IMR-90 (cell line): ENCODE results near the gene PCNP. TPM values are rescaled to one million over a fixed set of nuclear protein-coding genes. Genes with fewer than 3 reads are reported as not detected.
"Not testable (repeated sequence)": the region's sequence is repeated elsewhere in the genome, so short reads cannot be mapped to it uniquely, and the experiment has no call there.

Experiments
- ATAC-seq: fragments of 200-7000 bp; cut with Tn5 transposase; 2 replicates; pipeline ENCODE4 v1.9.1; 2020; ENCODE audit warnings: low read depth, mild to moderate bottlenecking, moderate library complexity
- BruUV-seq: library from RNA; stranded (reverse); fragments of 400-500 nt; replicated peaks from 2 replicates; lab custom pipeline; 2021; lab: Mats Ljungman, UMichigan
- CTCF ChIA-PET: fragments of 300-600 bp; formaldehyde crosslinking; extraction: SDS; loops from one replicate; lab custom pipeline; 2021; ENCODE audit warnings: antibody characterized with exemption; lab: Yijun Ruan, JAX
- POLR2A ChIA-PET: fragments of 300-600 bp; sonication (Branson Sonifier 250); formaldehyde crosslinking; loops from one replicate; lab custom pipeline; 2022; ENCODE audit warnings: antibody characterized with exemption; ENCODE audit not compliant: unreplicated experiment; lab: Charles Lee
- DNase-seq: peaks from one replicate; pipeline ENCODE4 v3.0.0; 2013
- H2AFZ ChIP-seq: replicated peaks from 2 replicates; pipeline ENCODE3; 2013; ENCODE audit warnings: low read length, mild to moderate bottlenecking; ENCODE audit not compliant: poor library complexity
- H2AK5ac ChIP-seq: 2 replicates; pipeline ENCODE4 v1.6.1; 2013; ENCODE audit warnings: low read depth, low read length, inconsistent platforms
- H2AK9ac ChIP-seq: replicated peaks from 2 replicates; pipeline ENCODE3; 2013; ENCODE audit warnings: mild to moderate bottlenecking, low read depth, low read length, moderate library complexity; ENCODE audit not compliant: poor library complexity
- H2BK120ac ChIP-seq: 2 replicates; pipeline ENCODE4 v1.6.1; 2013; ENCODE audit warnings: low read depth, low read length, inconsistent platforms
- H2BK15ac ChIP-seq: 3 replicates; pipeline ENCODE4 v1.6.1; 2013; ENCODE audit warnings: low read depth, low read length, inconsistent platforms
- H2BK20ac ChIP-seq: 2 replicates; pipeline ENCODE4 v1.6.1; 2013; ENCODE audit warnings: low read depth, mild to moderate bottlenecking, inconsistent platforms, low read length, moderate library complexity
- H2BK5ac ChIP-seq: 2 replicates; pipeline ENCODE4 v1.6.1; 2013; ENCODE audit warnings: mild to moderate bottlenecking, low read depth, low read length, inconsistent platforms; ENCODE audit not compliant: poor library complexity, severe bottlenecking
- H3K14ac ChIP-seq: replicated peaks from 2 replicates; pipeline ENCODE4 v1.6.1; 2013; ENCODE audit warnings: low read depth, low read length, inconsistent platforms
- H3K18ac ChIP-seq: 2 replicates; pipeline ENCODE4 v1.6.1; 2013; ENCODE audit warnings: low read depth, low read length, control low read depth
- H3K23ac ChIP-seq: 2 replicates; pipeline ENCODE4 v1.6.1; 2013; ENCODE audit warnings: low read depth, low read length, inconsistent platforms
- H3K27ac ChIP-seq: 2 replicates; pipeline ENCODE4 v1.5.1; 2013; ENCODE audit warnings: mild to moderate bottlenecking, control low read depth, low read length; ENCODE audit not compliant: insufficient read depth
- H3K27me3 ChIP-seq: 2 replicates; pipeline ENCODE4 v1.6.1; 2013; ENCODE audit warnings: low read length; ENCODE audit not compliant: control insufficient read depth, insufficient read depth
- H3K36me3 ChIP-seq: 2 replicates; pipeline ENCODE4 v1.6.1; 2013; ENCODE audit warnings: low read length, mixed read lengths; ENCODE audit not compliant: control insufficient read depth, insufficient read depth
- H3K4ac ChIP-seq: 2 replicates; pipeline ENCODE4 v1.6.1; 2013; ENCODE audit warnings: low read depth, low read length, inconsistent platforms
- H3K4me1 ChIP-seq: 2 replicates; pipeline ENCODE4 v1.6.1; 2013; ENCODE audit warnings: low read length, mixed read lengths; ENCODE audit not compliant: control insufficient read depth, insufficient read depth
- H3K4me2 ChIP-seq: 2 replicates; pipeline ENCODE4 v1.6.1; 2013; ENCODE audit warnings: low read depth, mild to moderate bottlenecking, control low read depth, low read length, moderate library complexity
- H3K4me3 ChIP-seq: 2 replicates; pipeline ENCODE4 v1.5.1; 2013; ENCODE audit warnings: low read depth, mild to moderate bottlenecking, control low read depth, low read length, moderate library complexity; ENCODE audit not compliant: insufficient read depth
- H3K56ac ChIP-seq: 2 replicates; pipeline ENCODE4 v1.6.1; 2013; ENCODE audit warnings: low read length, inconsistent platforms; ENCODE audit not compliant: insufficient read depth; ENCODE audit errors: extremely low read depth
- H3K79me1 ChIP-seq, 2 experiments: 2 replicates each; pipeline ENCODE4 v1.6.1; 2013; ENCODE audit warnings: low read length in 2 of 2, inconsistent platforms in 1 of 2, low read depth in 1 of 2
- H3K9ac ChIP-seq: 2 replicates; pipeline ENCODE4 v1.6.1; 2013; ENCODE audit warnings: low read depth, low read length, control low read depth
- H3K9me1 ChIP-seq: 2 replicates; pipeline ENCODE4 v1.6.1; 2013; ENCODE audit warnings: low read length, inconsistent platforms; ENCODE audit not compliant: insufficient read depth
- H3K9me3 ChIP-seq: 2 replicates; pipeline ENCODE4 v1.6.1; 2013; ENCODE audit warnings: low read length; ENCODE audit not compliant: control insufficient read depth, insufficient read depth
- H4K20me1 ChIP-seq: 2 replicates; pipeline ENCODE4 v1.6.1; 2013; ENCODE audit warnings: low read length, inconsistent platforms; ENCODE audit not compliant: insufficient read depth
- H4K5ac ChIP-seq: 2 replicates; pipeline ENCODE4 v1.6.1; 2013; ENCODE audit warnings: mild to moderate bottlenecking, low read depth, low read length, control low read depth
- H4K8ac ChIP-seq, 2 experiments: 2 replicates each; pipeline ENCODE4 v1.6.1; 2013; ENCODE audit warnings: low read depth in 2 of 2, low read length in 2 of 2, control low read depth in 1 of 2, inconsistent platforms in 1 of 2
- H4K91ac ChIP-seq: 2 replicates; pipeline ENCODE4 v1.6.1; 2013; ENCODE audit warnings: low read depth, low read length, inconsistent platforms; ENCODE audit not compliant: insufficient read depth
- WGBS, 2 experiments: methylation state at CpG; one replicate each; pipeline versions ENCODE4 v1.1.5 to v1.1.7; 2013; ENCODE audit warnings: missing lambda C conversion rate in 2 of 2; ENCODE audit not compliant: insufficient read length in 1 of 2; ENCODE audit errors: extremely low coverage in 2 of 2; 5-methylcytosine and 5-hydroxymethylcytosine counted together
- dilution Hi-C: fragments of 300-500 bp; cut with HindIII; formaldehyde crosslinking; loops from one replicate; pipeline ENCODE4 v1.14.3; 2018; ENCODE audit warnings: low sequenced_read_pairs; ENCODE audit not compliant: unreplicated experiment
- in situ Hi-C: fragments of 300-500 bp; cut with MboI; formaldehyde crosslinking; loops from 3 replicates; pipeline ENCODE4 v1.14.3; 2019; ENCODE audit warnings: low sequenced_read_pairs, inconsistent platforms, mixed read lengths
- intact Hi-C: fragments of 100-400 bp; cut with micrococcal nuclease; formaldehyde crosslinking; loops from 2 replicates; pipeline ENCODE4 v1.10.0; 2022
- polyA plus RNA-seq, 3 experiments: library from polyadenylated mRNA; depleted of rRNA; stranded (reverse); fragments of >200 nt; gene quantifications; 2 replicates each; pipeline ENCODE4 v1.2.3, GENCODE V29; 2012; ENCODE audit warnings: low replicate concordance in 1 of 3
- total RNA-seq: library from RNA; depleted of rRNA; stranded (reverse); fragments of >200 nt; gene quantifications from 2 replicates; pipeline ENCODE4 v1.2.3, GENCODE V29; 2012

PCNP gene
- total and polyA plus RNA-seq, 2 of the 4 experiments (the other 2 are of a cell fraction) = 34.6 to 53.2 TPM

- H3K4me1 ChIP-seq, CTCF ChIA-PET, H3K18ac ChIP-seq, H3K14ac ChIP-seq, BruUV-seq, H2BK120ac ChIP-seq, H3K23ac ChIP-seq, dilution Hi-C loops, H3K27me3 ChIP-seq, H3K36me3 ChIP-seq, H3K9ac ChIP-seq, H3K56ac ChIP-seq, DNase-seq, H2BK20ac ChIP-seq, H3K4me2 ChIP-seq, H4K8ac ChIP-seq, POLR2A ChIA-PET, H4K91ac ChIP-seq, H3K27ac ChIP-seq, H4K20me1 ChIP-seq, H2BK15ac ChIP-seq, H2AK5ac ChIP-seq, H3K9me1 ChIP-seq, H3K4me3 ChIP-seq, H3K9me3 ChIP-seq, H4K5ac ChIP-seq, H2BK5ac ChIP-seq, ATAC-seq, H3K4ac ChIP-seq, in situ Hi-C loops, H3K79me1 ChIP-seq, H2AFZ ChIP-seq, intact Hi-C loops, H2AK9ac ChIP-seq: not testable (repeated sequence)
- WGBS, 2 experiments = no CpG with 5 or more reads among the region's 10 CpGs
Measured at GRCh38 chr3:101605398-101605797, 31.4 kb downstream of the PCNP start.
